Activated T-helper 1 cell treated with anti-CD3 and anti-CD28 coated beads, Interleukin-2, amount 50 U/mL, for 16 hours (primary cell): Measurements from ENCODE around the gene PHC2.

Source experiments
- DNase-seq, 2 donors: peaks; one replicate each; pipeline ENCODE4 v3.0.0-alpha.2; 2020; ENCODE audit warnings: low read depth in 1 of 2, low spot score in 1 of 2

Gene PHC2

GRCh38 chr1:33424205-33424604, 6.7 kb downstream of the PHC2 start:
- DNase-seq = no peak

GRCh38 chr1:33420870-33421775, 9.8 kb downstream of the PHC2 start:
- DNase-seq = no peak

- DNase-seq = no peak
These were observed 12.1 kb downstream of the PHC2 start for GRCh38 chr1:33418811-33419210.

- no peak for DNase-seq
These were observed 16.0 kb downstream of the PHC2 start for GRCh38 chr1:33414879-33415278.

- no peak for DNase-seq
These were observed 20.7 kb downstream of the PHC2 start for GRCh38 chr1:33410091-33410701.

- no peak for DNase-seq
These were observed 22.8 kb downstream of the PHC2 start for GRCh38 chr1:33408093-33408436.

GRCh38 chr1:33407352-33408092, 23.4 kb downstream of the PHC2 start:
- no peak for DNase-seq

- DNase-seq = no peak
These were observed 28.7 kb downstream of the PHC2 start for GRCh38 chr1:33402206-33402605.

- DNase-seq = no peak
These were observed 29.4 kb downstream of the PHC2 start for GRCh38 chr1:33401471-33401870.

GRCh38 chr1:33400153-33400911, 30.6 kb downstream of the PHC2 start:
- no peak for DNase-seq

- no peak for DNase-seq
These were observed 31.5 kb downstream of the PHC2 start for GRCh38 chr1:33399375-33399774.

- no peak for DNase-seq
These were observed 32.9 kb downstream of the PHC2 start for GRCh38 chr1:33397994-33398393.

- DNase-seq = no peak
These were observed 33.8 kb downstream of the PHC2 start for GRCh38 chr1:33397125-33397506.

- DNase-seq = no peak
These were observed 34.4 kb downstream of the PHC2 start for GRCh38 chr1:33396188-33397124.

- no peak for DNase-seq
These were observed 36.1 kb downstream of the PHC2 start for GRCh38 chr1:33394770-33395169.

GRCh38 chr1:33393991-33394390, 36.9 kb downstream of the PHC2 start:
- no peak for DNase-seq

- DNase-seq = no peak
These were observed 37.4 kb downstream of the PHC2 start for GRCh38 chr1:33393524-33393923.

- DNase-seq = no peak
These were observed 38.3 kb downstream of the PHC2 start for GRCh38 chr1:33392639-33393038.

GRCh38 chr1:33392206-33392605, 38.7 kb downstream of the PHC2 start:
- DNase-seq = no peak

- no peak for DNase-seq
These were observed 39.4 kb downstream of the PHC2 start for GRCh38 chr1:33391343-33392078.
